ENCODE data around the gene RDM1. TPM values are rescaled to one million over a fixed set of nuclear protein-coding genes. Genes with fewer than 3 reads are reported as not detected.

The RDM1 gene
- total RNA-seq, 1 donor from 2014 or later = 0.35 TPM

- Mint-ChIP-seq H3K9me3 (ENCODE audit: low read depth) (no peaks in the 10 kb centered on the region), H3K36me3 (ENCODE audit: low read depth) (no peaks in the 10 kb centered on the region), H3K27me3 (ENCODE audit: low read depth) (peaks cover 22% of the 10 kb centered on the region), H3K27ac (ENCODE audit: unreplicated experiment) (no peak overlapping the region), H3K4me1 (ENCODE audit: low read depth) (no peaks in the 10 kb centered on the region), H3K4me3 (ENCODE audit: unreplicated experiment) (no peak overlapping the region)
- no peak for TF ChIP-seq CTCF (IDR thresholded peaks at IDR 0.05)
- DNase-seq (ENCODE audit: low spot score) = no peak
These were observed 34.7 kb upstream of the RDM1 start for GRCh38 chr17:35965272-35965671.

GRCh38 chr17:35963663-35964062 is 33.1 kb upstream of the RDM1 start:
- no peak for TF ChIP-seq CTCF (IDR thresholded peaks at IDR 0.05)
- H3K27ac Mint-ChIP-seq (ENCODE audit: unreplicated experiment) = no peak overlapping the region

GRCh38 chr17:35953720-35954119 is 23.1 kb upstream of the RDM1 start:
- no peak for TF ChIP-seq CTCF (IDR thresholded peaks at IDR 0.05)
- H3K27me3 Mint-ChIP-seq (ENCODE audit: low read depth) = peaks cover 29% of the 10 kb centered on the region
- H3K4me3 Mint-ChIP-seq (ENCODE audit: unreplicated experiment) = no peak overlapping the region
- no peak overlapping the region for H3K27ac Mint-ChIP-seq (ENCODE audit: unreplicated experiment)
- no peak for DNase-seq (ENCODE audit: low spot score)
- H3K4me1 Mint-ChIP-seq (ENCODE audit: low read depth) = no peaks in the 10 kb centered on the region
- no peaks in the 10 kb centered on the region for H3K36me3 Mint-ChIP-seq (ENCODE audit: low read depth)
- no peaks in the 10 kb centered on the region for H3K9me3 Mint-ChIP-seq (ENCODE audit: low read depth)

More at GRCh38 chr17:35963663-35964062, 33.1 kb upstream of the RDM1 start:
- peaks cover 26% of the 10 kb centered on the region for H3K27me3 Mint-ChIP-seq (ENCODE audit: low read depth)
- H3K9me3 Mint-ChIP-seq (ENCODE audit: low read depth) = no peaks in the 10 kb centered on the region
- H3K4me1 Mint-ChIP-seq (ENCODE audit: low read depth) = no peaks in the 10 kb centered on the region
- no peaks in the 10 kb centered on the region for H3K36me3 Mint-ChIP-seq (ENCODE audit: low read depth)
- DNase-seq (ENCODE audit: low spot score) = no peak
- H3K4me3 Mint-ChIP-seq (ENCODE audit: unreplicated experiment) = no peak overlapping the region

GRCh38 chr17:35949401-35949800 is 18.8 kb upstream of the RDM1 start:
- Mint-ChIP-seq H3K9me3 (ENCODE audit: low read depth) (no peaks in the 10 kb centered on the region), H3K4me1 (ENCODE audit: low read depth) (no peaks in the 10 kb centered on the region), H3K36me3 (ENCODE audit: low read depth) (no peaks in the 10 kb centered on the region), H3K27me3 (ENCODE audit: low read depth) (peaks cover 13% of the 10 kb centered on the region), H3K4me3 (ENCODE audit: unreplicated experiment) (no peak overlapping the region), H3K27ac (ENCODE audit: unreplicated experiment) (no peak overlapping the region)
- DNase-seq (ENCODE audit: low spot score) = no peak
- no peak for TF ChIP-seq CTCF (IDR thresholded peaks at IDR 0.05)

GRCh38 chr17:35948092-35948491 is 17.5 kb upstream of the RDM1 start:
- TF ChIP-seq CTCF (IDR thresholded peaks at IDR 0.05) = no peak
- H3K27me3 Mint-ChIP-seq (ENCODE audit: low read depth) = peaks cover 3% of the 10 kb centered on the region
- H3K4me3 Mint-ChIP-seq (ENCODE audit: unreplicated experiment) = no peak overlapping the region
- no peaks in the 10 kb centered on the region for H3K4me1 Mint-ChIP-seq (ENCODE audit: low read depth)
- no peaks in the 10 kb centered on the region for H3K36me3 Mint-ChIP-seq (ENCODE audit: low read depth)
- H3K27ac Mint-ChIP-seq (ENCODE audit: unreplicated experiment) = no peak overlapping the region
- no peak for DNase-seq (ENCODE audit: low spot score)
- H3K9me3 Mint-ChIP-seq (ENCODE audit: low read depth) = no peaks in the 10 kb centered on the region
